DND-41 (cell line): ENCODE results near the gene NRF1.

ENCODE experiments used
- ATAC-seq: fragments of 200-7000 bp; cut with Tn5 transposase; 3 replicates; pipeline ENCODE4 v1.9.1; 2021; ENCODE audit warnings: low read depth; ENCODE audit not compliant: insufficient read depth
- DNase-seq: peaks from one replicate; pipeline ENCODE4 v3.0.0-alpha.2; 2020
- H2AFZ ChIP-seq: 2 replicates; pipeline ENCODE4 v1.6.0; 2012; ENCODE audit warnings: low read depth, low read length
- H3K27ac ChIP-seq: 2 replicates; pipeline ENCODE4 v1.5.1; 2012; ENCODE audit warnings: low read length, inconsistent platforms
- H3K27me3 ChIP-seq: fragments of 200-600 bp; sonication (generic); 2 replicates; pipeline ENCODE4 v1.6.0; 2012; ENCODE audit warnings: low read length, mild to moderate bottlenecking, inconsistent platforms; ENCODE audit not compliant: insufficient read depth, poor library complexity
- H3K36me3 ChIP-seq: 2 replicates; pipeline ENCODE4 v1.5.1; 2012; ENCODE audit warnings: low read length, inconsistent platforms; ENCODE audit not compliant: insufficient read depth
- H3K4me1 ChIP-seq: 2 replicates; pipeline ENCODE4 v1.5.1; 2012; ENCODE audit warnings: mild to moderate bottlenecking, low read length; ENCODE audit not compliant: insufficient read depth
- H3K4me2 ChIP-seq: 2 replicates; pipeline ENCODE4 v1.6.0; 2012; ENCODE audit warnings: mild to moderate bottlenecking, moderate library complexity, low read length, inconsistent platforms; ENCODE audit not compliant: insufficient read depth
- H3K4me3 ChIP-seq, 2 experiments: fragments of 200-600 bp in 1 of 2; shearing (Covaris generic) in 1 of 2; 2 replicates each; pipeline ENCODE4 v1.5.1; 2012 to 2016; ENCODE audit warnings: inconsistent platforms in 2 of 2, low read length in 2 of 2, mild to moderate bottlenecking in 2 of 2, low read depth in 1 of 2, moderate library complexity in 1 of 2
- H3K79me2 ChIP-seq: 2 replicates; pipeline ENCODE4 v1.6.0; 2012; ENCODE audit warnings: low read length, inconsistent platforms; ENCODE audit not compliant: insufficient read depth
- H3K9ac ChIP-seq: 2 replicates; pipeline ENCODE4 v1.6.0; 2012; ENCODE audit warnings: low read depth, mild to moderate bottlenecking, inconsistent platforms, low read length, moderate library complexity
- H3K9me3 ChIP-seq: 2 replicates; pipeline ENCODE4 v1.5.1; 2012; ENCODE audit warnings: low read length, moderate library complexity, mild to moderate bottlenecking, inconsistent platforms; ENCODE audit not compliant: insufficient read depth, severe bottlenecking
- H4K20me1 ChIP-seq: 2 replicates; pipeline ENCODE4 v1.6.0; 2012; ENCODE audit warnings: low read length; ENCODE audit not compliant: insufficient read depth
- EZH2 ChIP-seq: IDR thresholded peaks from 3 replicates; pipeline ENCODE4 v1.6.1; 2012; ENCODE audit warnings: borderline replicate concordance, low read depth, mild to moderate bottlenecking, moderate library complexity, low read length, inconsistent platforms; ENCODE audit not compliant: severe bottlenecking
- TF ChIP-seq, protein P1 (sequence below): IDR thresholded peaks from 2 replicates; pipeline ENCODE4 v1.5.1; 2012; ENCODE audit warnings: borderline replicate concordance, low read length, moderate library complexity, mild to moderate bottlenecking; ENCODE audit not compliant: poor library complexity, severe bottlenecking; ENCODE audit errors: extremely low read depth

Gene NRF1

DNA sequence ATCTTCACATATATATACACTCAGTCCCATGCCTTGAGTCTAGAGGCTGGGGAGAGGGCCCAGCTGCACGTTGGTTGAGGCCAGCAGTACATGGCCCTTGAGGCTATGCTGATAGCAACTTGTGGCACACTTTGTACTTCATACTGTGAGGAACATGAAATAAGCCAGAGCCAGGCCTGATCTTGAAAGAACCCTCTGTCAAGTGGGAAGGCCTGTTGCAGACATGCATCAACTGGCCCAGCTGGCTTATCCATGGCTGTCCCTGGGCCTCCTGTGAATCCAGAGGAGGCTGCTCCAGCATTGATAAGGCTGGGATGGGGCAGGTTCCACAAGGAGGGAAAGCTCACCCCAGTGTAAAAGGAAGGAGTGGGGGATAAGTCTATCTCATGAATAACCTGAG lies 140.4 kb downstream of the NRF1 start:
- H3K4me3 ChIP-seq = no peak overlapping the region
- TF ChIP-seq, protein P1, sequence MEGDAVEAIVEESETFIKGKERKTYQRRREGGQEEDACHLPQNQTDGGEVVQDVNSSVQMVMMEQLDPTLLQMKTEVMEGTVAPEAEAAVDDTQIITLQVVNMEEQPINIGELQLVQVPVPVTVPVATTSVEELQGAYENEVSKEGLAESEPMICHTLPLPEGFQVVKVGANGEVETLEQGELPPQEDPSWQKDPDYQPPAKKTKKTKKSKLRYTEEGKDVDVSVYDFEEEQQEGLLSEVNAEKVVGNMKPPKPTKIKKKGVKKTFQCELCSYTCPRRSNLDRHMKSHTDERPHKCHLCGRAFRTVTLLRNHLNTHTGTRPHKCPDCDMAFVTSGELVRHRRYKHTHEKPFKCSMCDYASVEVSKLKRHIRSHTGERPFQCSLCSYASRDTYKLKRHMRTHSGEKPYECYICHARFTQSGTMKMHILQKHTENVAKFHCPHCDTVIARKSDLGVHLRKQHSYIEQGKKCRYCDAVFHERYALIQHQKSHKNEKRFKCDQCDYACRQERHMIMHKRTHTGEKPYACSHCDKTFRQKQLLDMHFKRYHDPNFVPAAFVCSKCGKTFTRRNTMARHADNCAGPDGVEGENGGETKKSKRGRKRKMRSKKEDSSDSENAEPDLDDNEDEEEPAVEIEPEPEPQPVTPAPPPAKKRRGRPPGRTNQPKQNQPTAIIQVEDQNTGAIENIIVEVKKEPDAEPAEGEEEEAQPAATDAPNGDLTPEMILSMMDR = no peak
- no peak for TF ChIP-seq EZH2
- DNase-seq (no peak), ATAC-seq (no peak)
- peaks cover 69% of the 10 kb centered on the region for H3K36me3 ChIP-seq
- no peaks in the 10 kb centered on the region for H3K27me3 ChIP-seq
- no peaks in the 10 kb centered on the region for H4K20me1 ChIP-seq
- no peak overlapping the region for H3K4me2 ChIP-seq
- no peaks in the 10 kb centered on the region for H3K79me2 ChIP-seq
- no peak overlapping the region for H3K9ac ChIP-seq
- H2AFZ ChIP-seq = no peak overlapping the region
- no peak overlapping the region for H3K27ac ChIP-seq
- no peaks in the 10 kb centered on the region for H3K4me1 ChIP-seq
- H3K9me3 ChIP-seq = no peaks in the 10 kb centered on the region

GRCh38 chr7:129752760-129753159 lies 141.2 kb downstream of the NRF1 start:
- TF ChIP-seq EZH2 = no peak
- DNase-seq (no peak), ATAC-seq (no peak)
- H4K20me1 ChIP-seq = no peaks in the 10 kb centered on the region
- H3K36me3 ChIP-seq = peaks cover 62% of the 10 kb centered on the region
- H3K9me3 ChIP-seq = no peaks in the 10 kb centered on the region
- no peak overlapping the region for H2AFZ ChIP-seq
- no peak overlapping the region for H3K4me3 ChIP-seq
- no peaks in the 10 kb centered on the region for H3K4me1 ChIP-seq
- H3K4me2 ChIP-seq = no peak overlapping the region
- no peaks in the 10 kb centered on the region for H3K79me2 ChIP-seq
- no peak overlapping the region for H3K9ac ChIP-seq
- no peak overlapping the region for H3K27ac ChIP-seq
- no peaks in the 10 kb centered on the region for H3K27me3 ChIP-seq

GRCh38 chr7:129754406-129754805 lies 142.9 kb downstream of the NRF1 start:
- Histone ChIP-seq H3K4me3 (no peak overlapping the region), H3K27ac (no peak overlapping the region), H3K9ac (no peak overlapping the region), H3K36me3 (peaks cover 53% of the 10 kb centered on the region), H3K79me2 (no peaks in the 10 kb centered on the region), H3K4me2 (no peak overlapping the region), H3K27me3 (no peaks in the 10 kb centered on the region), H2AFZ (no peak overlapping the region), H3K9me3 (no peaks in the 10 kb centered on the region), H4K20me1 (no peaks in the 10 kb centered on the region), H3K4me1 (no peaks in the 10 kb centered on the region)
- TF ChIP-seq EZH2 = no peak
- TF ChIP-seq, protein P1 = no peak
- ATAC-seq = no peak
- DNase-seq = no peak

GRCh38 chr7:129757991-129758390 lies 146.5 kb downstream of the NRF1 start:
- TF ChIP-seq, protein P1 = no peak
- no peak for TF ChIP-seq EZH2
- H3K36me3 ChIP-seq = peaks cover 26% of the 10 kb centered on the region
- no peaks in the 10 kb centered on the region for H4K20me1 ChIP-seq
- H3K9me3 ChIP-seq = no peaks in the 10 kb centered on the region
- ATAC-seq = no peak
- no peaks in the 10 kb centered on the region for H3K79me2 ChIP-seq
- DNase-seq = no peak
- H3K4me1 ChIP-seq = no peaks in the 10 kb centered on the region
- no peak overlapping the region for H3K9ac ChIP-seq
- no peaks in the 10 kb centered on the region for H3K27me3 ChIP-seq
- H3K4me2 ChIP-seq = no peak overlapping the region
- no peak overlapping the region for H2AFZ ChIP-seq
- no peak overlapping the region for H3K4me3 ChIP-seq
- H3K27ac ChIP-seq = no peak overlapping the region
